B cell (primary cell): ENCODE measurements around the gene SNCAIP.

Experiments used
- EZH2 ChIP-seq: IDR thresholded peaks from 2 replicates; pipeline ENCODE4 v1.6.1; 2012; ENCODE audit warnings: borderline replicate concordance, low read depth, mild to moderate bottlenecking, moderate library complexity, low read length; ENCODE audit not compliant: insufficient read depth, poor library complexity, severe bottlenecking
- TF ChIP-seq, protein P1 (sequence below): fragments of 200-600 bp; IDR thresholded peaks from one replicate; pipeline ENCODE4 v1.8.0; 2022; ENCODE audit warnings: antibody characterized with exemption, mild to moderate bottlenecking

DNA sequence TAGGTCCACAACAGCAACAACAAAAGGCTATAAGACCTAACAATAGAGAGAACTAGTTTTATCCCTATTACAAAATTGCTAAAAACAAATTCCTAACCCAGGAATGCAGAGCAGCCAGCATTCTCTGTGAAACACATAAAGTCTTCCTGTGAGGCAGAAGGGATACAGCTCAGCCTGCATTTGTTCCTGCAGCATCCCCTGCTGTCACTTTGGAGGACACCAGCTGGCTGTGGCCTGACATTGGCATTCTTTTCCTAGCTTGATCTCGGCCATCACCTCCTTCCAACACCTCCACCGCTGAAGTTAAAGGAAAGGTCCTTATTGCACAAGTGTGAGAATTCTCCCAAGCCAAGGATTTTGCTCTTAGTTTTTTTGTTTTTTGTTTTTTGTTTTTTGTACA lies 186.1 kb downstream of the SNCAIP start:
- TF ChIP-seq, protein P1, sequence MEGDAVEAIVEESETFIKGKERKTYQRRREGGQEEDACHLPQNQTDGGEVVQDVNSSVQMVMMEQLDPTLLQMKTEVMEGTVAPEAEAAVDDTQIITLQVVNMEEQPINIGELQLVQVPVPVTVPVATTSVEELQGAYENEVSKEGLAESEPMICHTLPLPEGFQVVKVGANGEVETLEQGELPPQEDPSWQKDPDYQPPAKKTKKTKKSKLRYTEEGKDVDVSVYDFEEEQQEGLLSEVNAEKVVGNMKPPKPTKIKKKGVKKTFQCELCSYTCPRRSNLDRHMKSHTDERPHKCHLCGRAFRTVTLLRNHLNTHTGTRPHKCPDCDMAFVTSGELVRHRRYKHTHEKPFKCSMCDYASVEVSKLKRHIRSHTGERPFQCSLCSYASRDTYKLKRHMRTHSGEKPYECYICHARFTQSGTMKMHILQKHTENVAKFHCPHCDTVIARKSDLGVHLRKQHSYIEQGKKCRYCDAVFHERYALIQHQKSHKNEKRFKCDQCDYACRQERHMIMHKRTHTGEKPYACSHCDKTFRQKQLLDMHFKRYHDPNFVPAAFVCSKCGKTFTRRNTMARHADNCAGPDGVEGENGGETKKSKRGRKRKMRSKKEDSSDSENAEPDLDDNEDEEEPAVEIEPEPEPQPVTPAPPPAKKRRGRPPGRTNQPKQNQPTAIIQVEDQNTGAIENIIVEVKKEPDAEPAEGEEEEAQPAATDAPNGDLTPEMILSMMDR: no peak
- no peak for TF ChIP-seq EZH2
